Osteocyte (in vitro differentiated cells): ENCODE data around the gene CCDC181. TPM values are rescaled to one million over a fixed set of nuclear protein-coding genes. Genes with fewer than 3 reads are reported as not detected.
A peak's percentile ranks its signal among the peaks of the same experiment; 100 is the strongest.

Experiments
- DNase-seq: peaks from one replicate; pipeline ENCODE4 v3.0.0; 2021; ENCODE audit warnings: mixed read lengths; ENCODE audit not compliant: unreplicated experiment; ENCODE audit errors: extremely low spot score
- H3K27ac Mint-ChIP-seq: one replicate; pipeline ENCODE4 v1.8.0; 2021; ENCODE audit warnings: mild to moderate bottlenecking, mixed read lengths; ENCODE audit not compliant: unreplicated experiment
- H3K27me3 Mint-ChIP-seq: one replicate; pipeline ENCODE4 v1.8.0; 2021; ENCODE audit warnings: mixed read lengths; ENCODE audit not compliant: unreplicated experiment
- H3K36me3 Mint-ChIP-seq: one replicate; pipeline ENCODE4 v1.8.0; 2021; ENCODE audit warnings: mixed read lengths; ENCODE audit not compliant: unreplicated experiment
- H3K4me1 Mint-ChIP-seq: one replicate; pipeline ENCODE4 v1.8.0; 2021; ENCODE audit warnings: mixed read lengths; ENCODE audit not compliant: unreplicated experiment
- H3K4me3 Mint-ChIP-seq: one replicate; pipeline ENCODE4 v1.8.0; 2021; ENCODE audit warnings: mild to moderate bottlenecking, moderate library complexity, mixed read lengths; ENCODE audit not compliant: unreplicated experiment
- H3K9me3 Mint-ChIP-seq: one replicate; pipeline ENCODE4 v1.8.0; 2021; ENCODE audit warnings: mixed read lengths; ENCODE audit not compliant: unreplicated experiment
- CTCF ChIP-seq: fragments of 200-600 bp; sonication (generic); IDR thresholded peaks from 2 replicates; pipeline ENCODE4 v1.5.0; 2021; ENCODE audit warnings: antibody characterized with exemption, mild to moderate bottlenecking, moderate library complexity
- total RNA-seq: library from RNA; stranded (reverse); gene quantifications from 2 replicates; pipeline ENCODE4 v1.2.1, GENCODE V29; 2021

Gene CCDC181
- total RNA-seq, 1 donor from 2014 or later, result 0.54 TPM

- TF ChIP-seq CTCF, result no peak
- H3K9me3 Mint-ChIP-seq, result no peaks in the 10 kb centered on the region
- H3K27ac Mint-ChIP-seq, result no peak overlapping the region
- no peak for DNase-seq
- H3K27me3 Mint-ChIP-seq, result no peaks in the 10 kb centered on the region
- peaks cover 4% of the 10 kb centered on the region for H3K36me3 Mint-ChIP-seq
- H3K4me1 Mint-ChIP-seq, result peaks cover 28% of the 10 kb centered on the region
- H3K4me3 Mint-ChIP-seq, result no peak overlapping the region
These were observed 62.3 kb downstream of the CCDC181 start for GRCh38 chr1:169364948-169365347.

GRCh38 chr1:169363046-169363730, 64.1 kb downstream of the CCDC181 start:
- Mint-ChIP-seq H3K27me3 (no peaks in the 10 kb centered on the region), H3K9me3 (no peaks in the 10 kb centered on the region), H3K36me3 (peaks cover 4% of the 10 kb centered on the region), H3K4me3 (no peak overlapping the region), H3K27ac (peak overlapping the region; percentile 76), H3K4me1 (peaks cover 18% of the 10 kb centered on the region)
- no peak for TF ChIP-seq CTCF
- DNase-seq, result no peak

- Mint-ChIP-seq H3K4me1 (peaks cover 18% of the 10 kb centered on the region), H3K27me3 (no peaks in the 10 kb centered on the region)
- no peak for DNase-seq
These were observed 66.0 kb downstream of the CCDC181 start for GRCh38 chr1:169361281-169361680.

GRCh38 chr1:169360415-169360814, 66.9 kb downstream of the CCDC181 start:
- H3K36me3 Mint-ChIP-seq, result peaks cover 4% of the 10 kb centered on the region
- H3K4me3 Mint-ChIP-seq, result no peak overlapping the region
- H3K27ac Mint-ChIP-seq, result no peak overlapping the region
- no peaks in the 10 kb centered on the region for H3K27me3 Mint-ChIP-seq
- H3K9me3 Mint-ChIP-seq, result no peaks in the 10 kb centered on the region
- no peak for DNase-seq
- TF ChIP-seq CTCF, result no peak
- H3K4me1 Mint-ChIP-seq, result peaks cover 18% of the 10 kb centered on the region

More at GRCh38 chr1:169361281-169361680, 66.0 kb downstream of the CCDC181 start:
- H3K27ac Mint-ChIP-seq, result no peak overlapping the region
- no peak for TF ChIP-seq CTCF
- no peaks in the 10 kb centered on the region for H3K9me3 Mint-ChIP-seq
- no peak overlapping the region for H3K4me3 Mint-ChIP-seq
- H3K36me3 Mint-ChIP-seq, result peaks cover 4% of the 10 kb centered on the region

- H3K4me1 Mint-ChIP-seq, result no peaks in the 10 kb centered on the region
- H3K4me3 Mint-ChIP-seq, result no peak overlapping the region
- peaks cover 9% of the 10 kb centered on the region for H3K36me3 Mint-ChIP-seq
- peak; percentile 86 for TF ChIP-seq CTCF
- no peaks in the 10 kb centered on the region for H3K27me3 Mint-ChIP-seq
- H3K27ac Mint-ChIP-seq, result no peak overlapping the region
- peaks cover 17% of the 10 kb centered on the region for H3K9me3 Mint-ChIP-seq
- DNase-seq, result no peak
These were observed 78.8 kb downstream of the CCDC181 start for GRCh38 chr1:169348383-169349036.
